ENCODE data around the gene NDC80.

- TF ChIP-seq SUZ12 (IDR thresholded peaks at IDR 0.05) (no peak), BHLHE40 (IDR thresholded peaks at IDR 0.05; ENCODE audit: borderline replicate concordance) (no peak), CTBP1 (IDR thresholded peaks at IDR 0.05; ENCODE audit: borderline replicate concordance) (no peak), PKNOX1 (IDR thresholded peaks at IDR 0.05) (no peak), L3MBTL2 (conservative IDR thresholded peaks at IDR 0.05) (no peak), HDGF (IDR thresholded peaks at IDR 0.05; ENCODE audit: borderline replicate concordance) (no peak), FOXK2 (IDR thresholded peaks at IDR 0.05) (no peak), FOXM1 (IDR thresholded peaks at IDR 0.05; ENCODE audit: borderline replicate concordance) (no peak), TARDBP (IDR thresholded peaks at IDR 0.05) (no peak), ELF4 (IDR thresholded peaks at IDR 0.05) (no peak), SP1 (IDR thresholded peaks at IDR 0.05) (no peak), FOXA1 (IDR thresholded peaks at IDR 0.05) (no peak), ARNT (IDR thresholded peaks at IDR 0.05) (no peak)
Observed at GRCh38 chr18:2587788-2588187, 16.4 kb downstream of the NDC80 start.

Measured in HEK293T (cell line).